ENCODE data around the gene OR4Q2.

OR4Q2 gene

DNA sequence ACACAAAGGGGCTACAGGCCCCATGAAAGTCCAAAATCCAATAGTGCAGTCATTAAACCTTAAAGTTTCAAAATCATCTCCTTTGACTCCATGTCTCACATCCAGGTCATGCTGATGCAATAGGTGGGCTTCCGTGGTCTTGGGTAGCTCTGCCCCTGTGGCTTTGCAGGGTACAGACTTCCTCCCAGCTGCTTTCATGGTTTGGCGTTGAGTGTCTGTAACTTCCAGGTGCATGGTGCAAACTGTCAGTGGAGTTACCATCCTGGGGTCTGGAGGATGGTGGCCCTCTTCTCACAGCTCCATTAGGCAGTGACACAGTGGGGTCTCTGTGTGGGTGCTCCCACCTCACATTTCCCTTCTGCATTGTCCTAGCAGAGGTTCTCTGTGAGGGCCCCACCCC lies 8.5 kb upstream of the OR4Q2 start:
- no peaks in the 10 kb centered on the region for H4K20me1 ChIP-seq (ENCODE audit: insufficient read depth, low read length)
- no peaks in the 10 kb centered on the region for H3K9me2 ChIP-seq (replicated peaks; ENCODE audit: insufficient read depth, low read length)
- no peaks in the 10 kb centered on the region for H3K79me2 ChIP-seq (ENCODE audit: low read length)
- no peak overlapping the region for H2AFZ ChIP-seq (ENCODE audit: low read length)
- no peak overlapping the region for H3K4me2 ChIP-seq (ENCODE audit: low read depth, low read length)
- no peak for DNase-seq
- TF ChIP-seq, protein P1, sequence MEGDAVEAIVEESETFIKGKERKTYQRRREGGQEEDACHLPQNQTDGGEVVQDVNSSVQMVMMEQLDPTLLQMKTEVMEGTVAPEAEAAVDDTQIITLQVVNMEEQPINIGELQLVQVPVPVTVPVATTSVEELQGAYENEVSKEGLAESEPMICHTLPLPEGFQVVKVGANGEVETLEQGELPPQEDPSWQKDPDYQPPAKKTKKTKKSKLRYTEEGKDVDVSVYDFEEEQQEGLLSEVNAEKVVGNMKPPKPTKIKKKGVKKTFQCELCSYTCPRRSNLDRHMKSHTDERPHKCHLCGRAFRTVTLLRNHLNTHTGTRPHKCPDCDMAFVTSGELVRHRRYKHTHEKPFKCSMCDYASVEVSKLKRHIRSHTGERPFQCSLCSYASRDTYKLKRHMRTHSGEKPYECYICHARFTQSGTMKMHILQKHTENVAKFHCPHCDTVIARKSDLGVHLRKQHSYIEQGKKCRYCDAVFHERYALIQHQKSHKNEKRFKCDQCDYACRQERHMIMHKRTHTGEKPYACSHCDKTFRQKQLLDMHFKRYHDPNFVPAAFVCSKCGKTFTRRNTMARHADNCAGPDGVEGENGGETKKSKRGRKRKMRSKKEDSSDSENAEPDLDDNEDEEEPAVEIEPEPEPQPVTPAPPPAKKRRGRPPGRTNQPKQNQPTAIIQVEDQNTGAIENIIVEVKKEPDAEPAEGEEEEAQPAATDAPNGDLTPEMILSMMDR (IDR thresholded peaks at IDR 0.05; ENCODE audit: low read length): no peak
- H3K9me3 ChIP-seq (replicated peaks; ENCODE audit: insufficient read depth, low read length): no peaks in the 10 kb centered on the region
- no peak overlapping the region for H3K27ac ChIP-seq (ENCODE audit: low read length)
- no peaks in the 10 kb centered on the region for H3K27me3 ChIP-seq (replicated peaks; ENCODE audit: insufficient read depth, low read length)
- H3K4me3 ChIP-seq (ENCODE audit: low read length): no peak overlapping the region
- H3F3A ChIP-seq (ENCODE audit: insufficient read depth, low read length): no peaks in the 10 kb centered on the region
- H3K36me3 ChIP-seq (replicated peaks; ENCODE audit: insufficient read depth, low read length): no peaks in the 10 kb centered on the region
- no peaks in the 10 kb centered on the region for H3K4me1 ChIP-seq (ENCODE audit: low read length)
- H3K9ac ChIP-seq (ENCODE audit: low read length): no peak overlapping the region

DNA sequence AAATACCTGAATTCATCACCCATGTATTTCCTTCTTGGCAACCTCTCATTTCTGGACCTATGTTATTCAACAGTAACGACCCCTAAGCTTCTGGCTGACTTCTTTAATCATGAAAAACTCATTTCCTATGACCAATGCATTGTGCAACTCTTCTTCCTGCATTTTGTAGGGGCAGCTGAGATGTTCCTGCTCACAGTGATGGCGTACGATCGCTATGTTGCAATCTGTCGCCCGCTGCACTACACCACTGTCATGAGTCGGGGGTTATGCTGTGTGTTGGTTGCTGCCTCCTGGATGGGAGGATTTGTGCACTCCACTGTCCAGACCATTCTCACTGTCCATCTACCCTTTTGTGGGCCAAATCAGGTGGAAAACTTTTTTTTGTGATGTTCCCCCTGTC lies 356 bp downstream of the OR4Q2 start:
- H3K4me2 ChIP-seq (ENCODE audit: low read depth, low read length): no peak overlapping the region
- no peak overlapping the region for H3K9ac ChIP-seq (ENCODE audit: low read length)
- no peaks in the 10 kb centered on the region for H3K9me3 ChIP-seq (replicated peaks; ENCODE audit: insufficient read depth, low read length)
- no peak overlapping the region for H3K4me3 ChIP-seq (ENCODE audit: low read length)
- H3K27ac ChIP-seq (ENCODE audit: low read length): no peak overlapping the region
- no peaks in the 10 kb centered on the region for H4K20me1 ChIP-seq (ENCODE audit: insufficient read depth, low read length)
- no peaks in the 10 kb centered on the region for H3K4me1 ChIP-seq (ENCODE audit: low read length)
- H3K27me3 ChIP-seq (replicated peaks; ENCODE audit: insufficient read depth, low read length): no peaks in the 10 kb centered on the region
- DNase-seq: no peak
- TF ChIP-seq EZH2 (optimal IDR thresholded peaks at IDR 0.05; ENCODE audit: low read depth, low read length) (no peak), EZH2phosphoT487 (IDR thresholded peaks at IDR 0.05; ENCODE audit: low read length) (no peak)
- TF ChIP-seq, protein P1 (IDR thresholded peaks at IDR 0.05; ENCODE audit: low read length): no peak
- no peaks in the 10 kb centered on the region for H3K9me2 ChIP-seq (replicated peaks; ENCODE audit: insufficient read depth, low read length)
- no peak overlapping the region for H2AFZ ChIP-seq (ENCODE audit: low read length)
- H3K79me2 ChIP-seq (ENCODE audit: low read length): no peaks in the 10 kb centered on the region
- H3K36me3 ChIP-seq (replicated peaks; ENCODE audit: insufficient read depth, low read length): no peaks in the 10 kb centered on the region
- no peaks in the 10 kb centered on the region for H3F3A ChIP-seq (ENCODE audit: insufficient read depth, low read length)

DNA sequence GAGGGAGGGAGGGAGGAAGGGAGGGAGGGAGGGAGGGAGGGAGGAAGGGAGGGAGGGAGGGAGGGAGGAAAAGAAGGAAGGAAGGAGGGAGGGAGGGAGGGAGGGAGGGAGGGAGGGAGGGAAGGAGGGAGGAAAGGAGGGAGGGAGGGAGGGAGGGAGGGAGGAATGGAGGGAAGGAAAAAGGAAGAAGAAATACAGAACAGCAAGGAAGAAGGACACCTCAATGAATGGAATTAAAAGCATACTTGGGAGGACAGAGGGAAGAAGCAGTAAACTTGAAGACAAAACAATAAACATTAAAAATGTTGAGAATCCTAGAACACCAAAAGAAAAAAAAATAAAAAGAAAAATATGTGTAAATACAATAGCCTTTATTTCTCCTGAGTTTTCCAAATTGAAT lies 6.2 kb downstream of the OR4Q2 start:
- H4K20me1 ChIP-seq (ENCODE audit: insufficient read depth, low read length): no peaks in the 10 kb centered on the region
- no peak overlapping the region for H3K27ac ChIP-seq (ENCODE audit: low read length)
- no peaks in the 10 kb centered on the region for H3F3A ChIP-seq (ENCODE audit: insufficient read depth, low read length)
- no peak overlapping the region for H3K4me3 ChIP-seq (ENCODE audit: low read length)
- no peak for TF ChIP-seq EZH2 (optimal IDR thresholded peaks at IDR 0.05; ENCODE audit: low read depth, low read length)
- no peak overlapping the region for H3K4me2 ChIP-seq (ENCODE audit: low read depth, low read length)
- no peaks in the 10 kb centered on the region for H3K9me3 ChIP-seq (replicated peaks; ENCODE audit: insufficient read depth, low read length)
- no peak overlapping the region for H3K9ac ChIP-seq (ENCODE audit: low read length)
- no peaks in the 10 kb centered on the region for H3K79me2 ChIP-seq (ENCODE audit: low read length)
- no peaks in the 10 kb centered on the region for H3K27me3 ChIP-seq (replicated peaks; ENCODE audit: insufficient read depth, low read length)
- H3K9me2 ChIP-seq (replicated peaks; ENCODE audit: insufficient read depth, low read length): no peaks in the 10 kb centered on the region
- H3K4me1 ChIP-seq (ENCODE audit: low read length): no peaks in the 10 kb centered on the region
- no peak for DNase-seq
- H3K36me3 ChIP-seq (replicated peaks; ENCODE audit: insufficient read depth, low read length): no peaks in the 10 kb centered on the region
- no peak overlapping the region for H2AFZ ChIP-seq (ENCODE audit: low read length)

DNA sequence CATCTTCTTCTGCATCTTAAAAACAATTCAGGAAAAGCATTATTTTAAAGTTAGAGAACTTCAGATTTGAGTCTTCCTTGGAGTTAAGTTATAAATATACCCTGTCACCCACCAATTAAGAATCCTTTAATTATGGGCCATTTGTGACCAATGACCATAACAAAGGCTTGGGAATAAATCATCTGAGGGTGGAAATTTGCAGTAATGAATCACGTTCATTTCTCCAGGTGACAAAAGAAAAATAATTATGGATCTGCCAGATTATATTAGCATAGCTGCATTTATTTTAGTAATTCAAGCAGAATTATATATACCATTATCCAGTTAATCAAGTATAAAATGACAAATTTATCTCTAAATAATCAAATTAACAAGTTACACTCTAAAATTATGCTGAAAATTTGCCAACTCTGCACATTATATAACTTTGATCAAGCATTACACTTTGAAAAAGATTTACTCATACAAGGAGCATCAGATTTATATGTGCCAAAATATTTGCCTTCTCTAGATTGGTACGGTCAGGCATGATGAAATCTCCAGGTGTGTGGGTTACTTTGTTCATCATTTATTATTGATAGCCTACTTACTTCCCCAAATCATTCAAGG lies 17.4 kb downstream of the OR4Q2 start, which contains the start of gene OR4K14:
TSS of gene OR4K14 (minus strand) at position 51 of the 609 bp plus-strand sequence. CDS start 4,114 bp downstream, outside the sequence.
- TF ChIP-seq, protein P1 (IDR thresholded peaks at IDR 0.05; ENCODE audit: low read length): no peak
- TF ChIP-seq EZH2 (optimal IDR thresholded peaks at IDR 0.05; ENCODE audit: low read depth, low read length) (no peak), EZH2phosphoT487 (IDR thresholded peaks at IDR 0.05; ENCODE audit: low read length) (no peak)
- Histone ChIP-seq H4K20me1 (ENCODE audit: insufficient read depth, low read length) (no peaks in the 10 kb centered on the region), H3K4me1 (ENCODE audit: low read length) (no peaks in the 10 kb centered on the region), H3K4me3 (ENCODE audit: low read length) (no peak within 1 kb of the TSS), H3F3A (ENCODE audit: insufficient read depth, low read length) (no peaks in the 10 kb centered on the region), H3K36me3 (replicated peaks; ENCODE audit: insufficient read depth, low read length) (no peaks in the 10 kb centered on the region), H3K9ac (ENCODE audit: low read length) (no peak within 1 kb of the TSS), H3K27me3 (replicated peaks; ENCODE audit: insufficient read depth, low read length) (no peaks in the 10 kb centered on the region), H3K79me2 (ENCODE audit: low read length) (no peaks in the 10 kb centered on the region), H2AFZ (ENCODE audit: low read length) (no peak within 1 kb of the TSS), H3K27ac (ENCODE audit: low read length) (no peak within 1 kb of the TSS), H3K9me3 (replicated peaks; ENCODE audit: insufficient read depth, low read length) (no peaks in the 10 kb centered on the region), H3K9me2 (replicated peaks; ENCODE audit: insufficient read depth, low read length) (no peaks in the 10 kb centered on the region), H3K4me2 (ENCODE audit: low read depth, low read length) (no peak within 1 kb of the TSS)
- DNase-seq: no peak

All from MM.1S (cell line).